Measurements from ENCODE around the gene ARRB2.

- TF ChIP-seq CTCF (IDR thresholded peaks at IDR 0.05) (no peak), IRF3 (IDR thresholded peaks at IDR 0.05; ENCODE audit: low read depth, low read length) (no peak), ZBTB33 (IDR thresholded peaks at IDR 0.05; ENCODE audit: borderline replicate concordance, low read depth) (no peak), USF2 (IDR thresholded peaks at IDR 0.05; ENCODE audit: borderline replicate concordance, low read depth, low read length) (no peak), MXI1 (IDR thresholded peaks at IDR 0.05; ENCODE audit: low read depth, low read length) (no peak)
Observed at GRCh38 chr17:4667166-4667565, 43.3 kb upstream of the ARRB2 start.

All from SK-N-SH (cell line).